Memory B cell (primary cell): Measurements from ENCODE around the gene ZFP92.

Experiments used
- ATAC-seq: fragments of 150-1000 bp; cut with Tn5 transposase; 2 replicates; pipeline ENCODE4 v1.10.0; 2021; ENCODE audit warnings: low read depth, mild to moderate bottlenecking, moderate library complexity
- DNase-seq, 2 donors: peaks; one replicate each; pipeline ENCODE4 v3.0.0; 2022; ENCODE audit warnings: low spot score in 2 of 2
- H3K27ac Mint-ChIP-seq: one replicate; pipeline ENCODE4 v1.8.0; 2022; ENCODE audit warnings: mild to moderate bottlenecking, moderate library complexity, mixed read lengths
- H3K27me3 Mint-ChIP-seq: one replicate; pipeline ENCODE4 v1.8.0; 2022; ENCODE audit warnings: mixed read lengths
- H3K36me3 Mint-ChIP-seq: one replicate; pipeline ENCODE4 v1.8.0; 2022; ENCODE audit warnings: mild to moderate bottlenecking, mixed read lengths
- H3K4me1 Mint-ChIP-seq: one replicate; pipeline ENCODE4 v1.8.0; 2022; ENCODE audit warnings: mixed read lengths
- H3K4me3 Mint-ChIP-seq: one replicate; pipeline ENCODE4 v1.8.0; 2022; ENCODE audit warnings: mild to moderate bottlenecking, moderate library complexity, mixed read lengths
- H3K9me3 Mint-ChIP-seq: one replicate; pipeline ENCODE4 v1.8.0; 2022; ENCODE audit warnings: mixed read lengths

The ZFP92 gene

GRCh38 chrX:153430796-153431195, 19.5 kb downstream of the ZFP92 start:
- no peak overlapping the region for H3K4me3 Mint-ChIP-seq
- ATAC-seq (no peak), DNase-seq (no peak)
- H3K27me3 Mint-ChIP-seq, result peaks cover 5% of the 10 kb centered on the region
- H3K4me1 Mint-ChIP-seq, result no peaks in the 10 kb centered on the region
- peaks cover 4% of the 10 kb centered on the region for H3K36me3 Mint-ChIP-seq
- H3K27ac Mint-ChIP-seq, result no peak overlapping the region
- no peaks in the 10 kb centered on the region for H3K9me3 Mint-ChIP-seq

DNA sequence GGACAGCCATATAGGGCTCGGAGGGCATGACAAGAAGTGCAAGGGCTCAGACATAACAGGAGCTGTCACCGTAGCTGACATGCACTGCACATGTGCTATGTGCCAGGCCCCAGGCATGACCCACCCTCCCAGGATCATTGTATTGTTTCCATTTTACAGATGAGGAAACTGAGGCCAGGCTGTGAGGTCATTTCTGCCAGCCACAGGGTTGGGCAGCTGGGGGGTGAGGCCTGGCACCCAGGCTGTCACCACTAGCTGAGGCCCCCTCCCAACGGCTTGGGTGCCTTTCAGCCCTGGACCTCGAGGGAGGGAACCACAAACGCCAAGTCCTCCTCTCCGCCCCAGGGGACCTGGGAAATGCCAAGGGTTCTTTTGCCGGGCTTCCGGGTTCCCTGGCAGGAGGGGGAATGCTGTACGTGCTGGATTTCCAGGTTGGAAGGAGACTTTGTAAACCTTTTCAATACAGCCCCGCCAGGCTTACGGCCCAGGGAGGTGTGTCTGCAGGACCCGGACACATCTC, 21.9 kb downstream of the ZFP92 start:
- Mint-ChIP-seq H3K27me3 (peaks cover 6% of the 10 kb centered on the region), H3K4me3 (no peak overlapping the region), H3K9me3 (no peaks in the 10 kb centered on the region), H3K4me1 (no peaks in the 10 kb centered on the region), H3K27ac (no peak overlapping the region), H3K36me3 (no peaks in the 10 kb centered on the region)
- no peak for DNase-seq
- no peak for ATAC-seq

GRCh38 chrX:153433781-153434285, 22.6 kb downstream of the ZFP92 start:
- Mint-ChIP-seq H3K9me3 (no peaks in the 10 kb centered on the region), H3K27me3 (peaks cover 7% of the 10 kb centered on the region), H3K4me3 (no peak overlapping the region), H3K4me1 (no peaks in the 10 kb centered on the region), H3K27ac (no peak overlapping the region), H3K36me3 (no peaks in the 10 kb centered on the region)
- DNase-seq (no peak), ATAC-seq (no peak)

GRCh38 chrX:153434801-153435200, 23.5 kb downstream of the ZFP92 start:
- Mint-ChIP-seq H3K9me3 (peaks cover 3% of the 10 kb centered on the region), H3K4me3 (no peak overlapping the region), H3K27ac (no peak overlapping the region), H3K4me1 (no peaks in the 10 kb centered on the region), H3K27me3 (peaks cover 9% of the 10 kb centered on the region), H3K36me3 (no peaks in the 10 kb centered on the region)
- no peak for DNase-seq
- no peak for ATAC-seq

- H3K27me3 Mint-ChIP-seq, result peaks cover 11% of the 10 kb centered on the region
- DNase-seq (no peak), ATAC-seq (no peak)
- no peak overlapping the region for H3K27ac Mint-ChIP-seq
- no peaks in the 10 kb centered on the region for H3K4me1 Mint-ChIP-seq
- no peaks in the 10 kb centered on the region for H3K36me3 Mint-ChIP-seq
- H3K9me3 Mint-ChIP-seq, result peaks cover 5% of the 10 kb centered on the region
- H3K4me3 Mint-ChIP-seq, result no peak overlapping the region
Measured at GRCh38 chrX:153435845-153436244, 24.6 kb downstream of the ZFP92 start.

- Mint-ChIP-seq H3K27me3 (peaks cover 11% of the 10 kb centered on the region), H3K36me3 (no peaks in the 10 kb centered on the region), H3K4me3 (no peak overlapping the region), H3K27ac (no peak overlapping the region), H3K4me1 (no peaks in the 10 kb centered on the region), H3K9me3 (peaks cover 5% of the 10 kb centered on the region)
- ATAC-seq (no peak), DNase-seq (no peak)
Measured at GRCh38 chrX:153438532-153438931, 27.3 kb downstream of the ZFP92 start.

DNA sequence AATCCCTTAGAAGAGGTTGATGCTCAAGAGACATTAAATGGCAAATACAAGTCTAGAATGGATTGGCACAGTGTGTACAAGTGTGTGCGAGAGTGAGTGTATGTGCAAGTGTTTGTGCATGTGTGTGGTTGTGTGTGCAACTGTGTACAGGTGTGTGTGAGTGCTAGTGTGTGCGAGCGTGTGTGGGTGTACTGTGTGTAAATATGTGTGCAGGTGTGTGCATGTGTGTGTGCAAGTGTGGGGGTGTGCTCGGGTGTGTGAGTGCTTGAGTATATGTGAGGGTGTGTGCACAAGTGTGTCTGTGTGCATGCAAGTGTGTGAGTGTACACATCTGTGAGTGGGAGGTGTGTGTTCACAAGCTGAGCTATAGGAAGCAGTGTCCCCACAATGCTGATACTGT, 28.7 kb downstream of the ZFP92 start:
- Mint-ChIP-seq H3K27ac (no peak overlapping the region), H3K4me1 (no peaks in the 10 kb centered on the region), H3K9me3 (peaks cover 5% of the 10 kb centered on the region), H3K27me3 (peaks cover 9% of the 10 kb centered on the region), H3K36me3 (no peaks in the 10 kb centered on the region), H3K4me3 (no peak overlapping the region)
- no peak for ATAC-seq
- no peak for DNase-seq

DNA sequence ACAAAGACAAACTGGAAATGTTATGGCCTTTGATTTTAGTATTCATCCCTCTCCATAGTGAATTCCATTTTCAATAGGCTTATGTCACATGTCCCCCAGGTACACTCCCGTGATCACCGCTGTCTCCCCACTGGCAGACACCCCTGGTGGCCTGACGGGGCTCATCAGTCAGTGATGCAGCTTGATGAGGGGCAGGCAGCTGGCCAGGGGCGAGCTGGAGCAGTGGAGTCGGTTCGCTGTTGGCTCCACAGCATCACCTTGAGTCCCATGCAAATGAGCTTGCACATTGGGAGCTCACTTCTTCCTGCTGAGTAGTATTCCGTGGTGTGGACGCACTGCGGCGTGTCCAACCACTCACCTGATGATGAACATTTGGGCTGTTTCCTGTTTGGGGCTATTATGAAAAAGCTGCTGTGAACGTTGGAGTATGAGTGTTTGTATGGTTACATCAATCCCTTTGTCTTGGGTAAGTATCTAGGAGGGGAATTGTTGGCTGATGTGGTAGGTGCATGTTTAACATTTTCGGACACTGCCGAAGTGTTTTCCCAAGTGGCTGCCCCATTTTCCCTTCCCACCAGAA, 29.4 kb downstream of the ZFP92 start:
- Mint-ChIP-seq H3K36me3 (no peaks in the 10 kb centered on the region), H3K4me1 (no peaks in the 10 kb centered on the region), H3K4me3 (no peak overlapping the region), H3K9me3 (peaks cover 5% of the 10 kb centered on the region), H3K27ac (no peak overlapping the region), H3K27me3 (peaks cover 9% of the 10 kb centered on the region)
- DNase-seq (no peak), ATAC-seq (no peak)

GRCh38 chrX:153441296-153441695, 30.0 kb downstream of the ZFP92 start:
- no peak overlapping the region for H3K27ac Mint-ChIP-seq
- no peaks in the 10 kb centered on the region for H3K4me1 Mint-ChIP-seq
- no peaks in the 10 kb centered on the region for H3K36me3 Mint-ChIP-seq
- DNase-seq, result no peak
- H3K9me3 Mint-ChIP-seq, result peaks cover 5% of the 10 kb centered on the region
- H3K4me3 Mint-ChIP-seq, result no peak overlapping the region
- H3K27me3 Mint-ChIP-seq, result peaks cover 8% of the 10 kb centered on the region
- no peak for ATAC-seq

DNA sequence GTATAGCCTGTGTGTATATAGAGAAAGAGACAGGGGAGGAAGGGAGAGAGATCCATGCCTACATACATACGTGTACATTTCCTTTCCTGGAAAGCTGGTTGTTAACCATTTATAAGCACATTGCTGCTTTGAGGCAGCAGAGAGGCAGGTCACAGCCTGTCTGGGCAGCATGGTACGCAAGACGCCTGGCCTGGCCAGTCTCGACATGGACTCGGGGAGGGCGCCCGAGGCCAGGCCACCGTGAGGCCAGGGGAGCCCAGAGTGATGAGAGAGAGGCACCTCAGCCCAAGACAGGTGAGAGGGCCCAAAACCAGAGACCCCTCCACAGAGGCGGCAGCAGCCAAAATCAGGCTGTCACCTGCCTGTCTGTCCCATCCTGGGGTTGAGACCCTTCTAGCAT, 30.7 kb downstream of the ZFP92 start:
- Mint-ChIP-seq H3K9me3 (peaks cover 5% of the 10 kb centered on the region), H3K27me3 (peaks cover 8% of the 10 kb centered on the region), H3K4me3 (no peak overlapping the region), H3K4me1 (no peaks in the 10 kb centered on the region), H3K36me3 (no peaks in the 10 kb centered on the region), H3K27ac (no peak overlapping the region)
- no peak for DNase-seq
- ATAC-seq, result no peak

- peaks cover 5% of the 10 kb centered on the region for H3K9me3 Mint-ChIP-seq
- no peaks in the 10 kb centered on the region for H3K36me3 Mint-ChIP-seq
- H3K27me3 Mint-ChIP-seq, result peaks cover 8% of the 10 kb centered on the region
- H3K27ac Mint-ChIP-seq, result no peak overlapping the region
- H3K4me1 Mint-ChIP-seq, result no peaks in the 10 kb centered on the region
- H3K4me3 Mint-ChIP-seq, result no peak overlapping the region
- DNase-seq (no peak), ATAC-seq (no peak)
Measured at GRCh38 chrX:153442463-153442862, 31.2 kb downstream of the ZFP92 start.

DNA sequence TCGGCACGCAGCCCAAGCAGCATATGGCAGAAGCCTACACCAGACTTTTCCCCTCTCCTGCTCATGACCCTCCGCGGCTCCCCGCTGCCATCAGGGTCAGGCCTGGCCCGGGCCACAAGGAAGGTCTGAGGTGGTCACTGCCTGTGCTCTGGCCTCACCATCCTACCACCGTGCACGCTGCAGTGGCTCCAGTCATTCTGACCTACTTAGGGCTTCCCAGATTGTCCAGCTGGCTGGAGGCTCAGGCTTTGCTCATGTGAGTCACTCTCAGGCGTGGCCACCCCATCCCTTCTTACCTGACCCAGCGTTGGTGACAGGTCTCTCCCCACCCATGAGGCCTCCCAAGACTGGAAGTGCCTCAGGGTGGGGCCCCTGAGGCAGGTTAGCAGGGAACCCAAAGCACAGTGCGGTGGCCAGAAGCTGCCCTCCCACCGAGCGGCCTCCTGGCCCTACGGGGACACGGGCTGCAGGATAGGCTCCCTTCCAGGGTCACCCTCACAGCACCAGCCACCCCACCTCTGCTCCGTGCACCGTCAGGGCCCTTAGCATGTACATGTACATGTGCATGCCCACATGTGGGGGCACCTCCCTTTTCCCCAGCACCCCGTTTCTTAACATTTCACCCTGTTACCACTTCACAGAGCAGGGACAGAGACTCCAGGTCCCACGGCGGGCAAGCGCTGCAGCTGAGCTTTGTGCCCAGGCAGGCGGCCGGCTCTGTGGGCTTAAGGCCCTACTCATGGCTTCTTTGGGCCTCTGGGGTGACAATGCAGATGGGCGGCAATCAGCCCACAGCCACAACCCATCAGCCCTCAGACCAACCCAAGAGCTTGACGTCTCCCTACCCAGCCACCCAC, 32.4 kb downstream of the ZFP92 start:
- ATAC-seq (no peak), DNase-seq (no peak)
- H3K27me3 Mint-ChIP-seq, result peaks cover 8% of the 10 kb centered on the region
- no peak overlapping the region for H3K27ac Mint-ChIP-seq
- H3K9me3 Mint-ChIP-seq, result peaks cover 5% of the 10 kb centered on the region
- no peaks in the 10 kb centered on the region for H3K36me3 Mint-ChIP-seq
- H3K4me1 Mint-ChIP-seq, result no peaks in the 10 kb centered on the region
- H3K4me3 Mint-ChIP-seq, result no peak overlapping the region

DNA sequence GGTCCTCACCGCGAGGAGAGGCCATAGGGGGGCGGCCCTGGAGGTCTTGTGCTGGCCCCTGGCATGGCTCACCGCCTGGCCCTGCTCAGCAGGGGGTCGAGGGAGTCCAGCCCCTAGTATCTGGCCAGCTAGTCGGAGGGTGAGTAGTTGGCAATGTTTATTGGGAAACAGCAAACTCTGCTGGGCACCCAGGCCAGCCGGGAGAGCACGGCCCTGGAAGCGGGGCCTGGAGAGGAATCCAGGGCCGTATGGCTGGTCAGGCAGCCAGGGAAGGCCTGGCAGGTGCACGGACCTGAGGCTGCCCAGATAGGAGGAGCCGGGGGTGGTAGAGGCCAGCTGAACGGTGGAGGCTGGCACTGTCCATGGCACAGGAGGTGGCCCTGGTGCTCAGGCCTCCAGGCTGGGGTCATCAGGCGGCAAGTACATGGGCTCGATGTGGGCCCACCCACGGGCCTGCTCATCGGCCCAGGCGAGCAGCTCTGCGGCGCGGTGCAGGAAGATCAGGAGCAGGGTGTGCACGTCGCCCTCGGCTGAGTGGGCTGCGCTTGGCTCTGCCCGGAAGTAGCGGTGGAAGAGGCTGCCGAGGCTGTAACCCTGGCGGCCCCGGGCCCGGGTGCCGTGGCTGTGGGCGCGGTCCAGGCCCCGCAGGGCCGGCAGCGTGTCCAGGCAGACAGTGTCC, 33.2 kb downstream of the ZFP92 start:
- H3K4me1 Mint-ChIP-seq, result no peaks in the 10 kb centered on the region
- H3K9me3 Mint-ChIP-seq, result peaks cover 2% of the 10 kb centered on the region
- no peak overlapping the region for H3K4me3 Mint-ChIP-seq
- H3K27me3 Mint-ChIP-seq, result peaks cover 4% of the 10 kb centered on the region
- no peaks in the 10 kb centered on the region for H3K36me3 Mint-ChIP-seq
- DNase-seq (no peak), ATAC-seq (no peak)
- H3K27ac Mint-ChIP-seq, result no peak overlapping the region
